DMS114 treated with DMSO at 0.1 percent for 48 hours (cell line): Measurements from ENCODE around the gene EIF2D.
"Not testable (repeated sequence)": the region's sequence is repeated elsewhere in the genome, so short reads cannot be mapped to it uniquely, and the experiment has no call there.

ENCODE experiments used
- DNase-seq: peaks from one replicate; lab custom pipeline; 2025; ENCODE audit not compliant: unreplicated experiment; lab: John Stamatoyannopoulos, UW

Gene EIF2D

GRCh38 chr1:206612129-206612876 lies at the start of gene EIF2D:
EIF2D (minus strand) TSS chr1:206612465; CDS start chr1:206612342, 123 bp downstream.
- peak; percentile 90 for DNase-seq

GRCh38 chr1:206661161-206661820 lies 49.0 kb upstream of the EIF2D start:
- no peak for DNase-seq

- no peak for DNase-seq
Measured at GRCh38 chr1:206660136-206660535, 47.9 kb upstream of the EIF2D start.

- no peak for DNase-seq
Measured at GRCh38 chr1:206658981-206659273, 46.7 kb upstream of the EIF2D start.

GRCh38 chr1:206658264-206658980 lies 46.2 kb upstream of the EIF2D start:
- DNase-seq = no peak

GRCh38 chr1:206657751-206658150 lies 45.5 kb upstream of the EIF2D start:
- no peak for DNase-seq

GRCh38 chr1:206656936-206657335 lies 44.7 kb upstream of the EIF2D start:
- no peak for DNase-seq

GRCh38 chr1:206655471-206655882 lies 43.2 kb upstream of the EIF2D start:
- no peak for DNase-seq

GRCh38 chr1:206654828-206655227 lies 42.6 kb upstream of the EIF2D start:
- DNase-seq = no peak

GRCh38 chr1:206653715-206654459 lies 41.6 kb upstream of the EIF2D start:
- DNase-seq = no peak

GRCh38 chr1:206651958-206652890 lies 40.0 kb upstream of the EIF2D start:
- no peak for DNase-seq

GRCh38 chr1:206651014-206651413 lies 38.7 kb upstream of the EIF2D start:
- DNase-seq = no peak

GRCh38 chr1:206649261-206649921 lies 37.1 kb upstream of the EIF2D start:
- no peak for DNase-seq

GRCh38 chr1:206647224-206647623 lies 35.0 kb upstream of the EIF2D start:
- no peak for DNase-seq

- DNase-seq = no peak
Measured at GRCh38 chr1:206646504-206646903, 34.2 kb upstream of the EIF2D start.

GRCh38 chr1:206643118-206643698 lies 30.9 kb upstream of the EIF2D start:
- no peak for DNase-seq

GRCh38 chr1:206642074-206642473 lies 29.8 kb upstream of the EIF2D start:
- not testable (repeated sequence) for DNase-seq

- DNase-seq = no peak
Measured at GRCh38 chr1:206637605-206638004, 25.3 kb upstream of the EIF2D start.

- peak; percentile 12 for DNase-seq
Measured at GRCh38 chr1:206636671-206637070, 24.4 kb upstream of the EIF2D start.
